ENCODE data around the gene PAK5. TPM values are rescaled to one million over a fixed set of nuclear protein-coding genes. Genes with fewer than 3 reads are reported as not detected.
A peak's percentile ranks its signal among the peaks of the same experiment; 100 is the strongest.

PAK5 gene
- total and polyA plus RNA-seq, 2 of the 13 experiments (the other 11 are each of a cell fraction or from before 2014, with no cell fraction given): not detected

DNA sequence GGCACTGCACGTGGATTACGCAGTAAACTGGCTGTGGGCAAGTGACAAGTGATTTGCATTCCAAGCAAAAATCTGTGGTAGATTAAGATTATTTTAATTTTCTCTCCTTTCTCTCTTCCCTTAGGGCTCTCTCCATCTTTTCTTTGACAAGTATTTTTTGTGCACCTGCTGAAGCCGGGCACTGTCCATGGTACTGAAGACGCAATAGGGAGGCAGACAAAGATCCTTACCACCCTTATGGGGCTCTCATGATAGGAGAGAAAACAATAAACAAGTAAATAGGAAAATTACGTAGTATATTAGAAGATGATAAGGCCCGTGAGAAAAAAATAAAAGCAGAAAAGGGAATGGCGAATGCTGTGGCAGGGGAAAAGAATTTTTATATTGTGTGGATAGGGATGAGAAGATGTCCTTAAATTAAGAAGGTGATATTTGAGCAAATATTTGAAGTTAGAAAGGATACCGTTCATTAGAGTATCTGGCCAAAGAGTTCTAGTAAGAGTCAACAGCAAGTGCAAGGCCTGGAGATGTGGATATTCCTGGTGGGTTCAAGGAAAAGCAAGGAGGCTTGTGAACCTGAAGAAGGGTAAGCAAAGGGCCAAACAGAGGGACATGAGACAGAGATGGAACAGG lies 178.5 kb downstream of the PAK5 start:
- Histone ChIP-seq H3K4me1 (ENCODE audit: insufficient read depth, low read length) (no peaks in the 10 kb centered on the region), H4K20me1 (ENCODE audit: insufficient read depth, low read length) (no peaks in the 10 kb centered on the region), H3K4me2 (ENCODE audit: low read depth, low read length) (no peak overlapping the region), H3K27me3 (ENCODE audit: control insufficient read depth in 1 of 2, insufficient read depth in 2 of 2, low read length in 2 of 2) (no peaks in the 10 kb centered on the region), H2AFZ (ENCODE audit: low read length) (no peak overlapping the region), H3K9me3 (ENCODE audit: low read length) (no peaks in the 10 kb centered on the region), H3K27ac (ENCODE audit: extremely low read length, insufficient read depth, low read length) (no peak overlapping the region), H3K36me3 (replicated peaks in 1 of 2; ENCODE audit: control insufficient read depth in 1 of 2, insufficient read depth in 2 of 2, low read length in 2 of 2) (no peaks in the 10 kb centered on the region), H3K4me3 (replicated peaks in 1 of 3; ENCODE audit: insufficient read depth in 1 of 3, low read depth in 2 of 3, low read length in 3 of 3) (no peak overlapping the region), H3K79me2 (ENCODE audit: insufficient read depth, low read length) (no peaks in the 10 kb centered on the region), H3K9ac (ENCODE audit: insufficient read depth, low read depth, low read length) (no peak overlapping the region)
- no TSS peak for BruUV-seq (replicated peaks)
- WGBS (ENCODE audit: low lambda C conversion rate): 17% methylated on average over 8 of the region's 8 CpGs
- FAIRE-seq: no peak
- intact Hi-C loops (cut with micrococcal nuclease; ENCODE audit: unreplicated experiment): no loop called here
- ATAC-seq: no peak
- ChIA-PET CTCF (ENCODE audit: low intra/inter-chr PET ratio, low total read pairs) (no interaction called here), POLR2A (no interaction called here)
- DNase-seq (ENCODE audit: low spot score): peak; percentile 16
- in situ Hi-C loops (cut with HindIII; ENCODE audit: extremely low pct_ligation_motif_present, low pct_unique_long_range_greater_than_20kb): no loop called here
- TF ChIP-seq ZNF335 (CRISPR knock-in tag; IDR thresholded peaks at IDR 0.05): peak; percentile 68; the same call in 1 of the 2 replicates
- TF ChIP-seq ARID3A (IDR thresholded peaks at IDR 0.05; ENCODE audit: low read depth, low read length): no peak
- TF ChIP-seq UBTF (CRISPR knock-in tag; IDR thresholded peaks at IDR 0.05): no peak
- TF ChIP-seq ZNF263 (CRISPR knock-in tag; IDR thresholded peaks at IDR 0.05): no peak
- no peak for TF ChIP-seq ZNF724P (CRISPR knock-in tag; IDR thresholded peaks at IDR 0.05; ENCODE audit: borderline replicate concordance)
- TF ChIP-seq ISX (CRISPR knock-in tag; conservative IDR thresholded peaks at IDR 0.05): peak; percentile 70; the same call in 1 of the 2 replicates
- TF ChIP-seq ZNF232 (CRISPR knock-in tag; IDR thresholded peaks at IDR 0.05; ENCODE audit: borderline replicate concordance): peak; percentile 83; the same call in 1 of the 2 replicates
- no peak for TF ChIP-seq ZNF224 (CRISPR knock-in tag; IDR thresholded peaks at IDR 0.05)
- no peak for TF ChIP-seq NR2F6 (IDR thresholded peaks at IDR 0.05)
- TF ChIP-seq NR2F6 (CRISPR knock-in tag; IDR thresholded peaks at IDR 0.05): no peak
- TF ChIP-seq BCLAF1 (IDR thresholded peaks at IDR 0.05): no peak
- TF ChIP-seq ZBTB21 (CRISPR knock-in tag; IDR thresholded peaks at IDR 0.05): 0 out of 2 replicates have a peak, but pooled peaks have one; percentile 46
- no peak for TF ChIP-seq SMARCE1 (IDR thresholded peaks at IDR 0.05; ENCODE audit: borderline replicate concordance)
- 0 out of 2 replicates have a peak, but pooled peaks have one; percentile 61 for TF ChIP-seq HMGXB3 (CRISPR knock-in tag; IDR thresholded peaks at IDR 0.05; ENCODE audit: borderline replicate concordance)
